Progenitor cell of endocrine pancreas (in vitro differentiated cells): ENCODE data around the gene KCNIP1. TPM values are rescaled to one million over a fixed set of nuclear protein-coding genes. Genes with fewer than 3 reads are reported as not detected.
A peak's percentile ranks its signal among the peaks of the same experiment; 100 is the strongest.

Source experiments
- DNase-seq: peaks from one replicate; pipeline ENCODE4 v3.0.0; 2021; ENCODE audit warnings: low spot score; ENCODE audit not compliant: unreplicated experiment
- H3K27ac Mint-ChIP-seq: 2 replicates; pipeline ENCODE4 v1.8.0; 2021; ENCODE audit warnings: mild to moderate bottlenecking, moderate library complexity, mixed read lengths
- H3K27me3 Mint-ChIP-seq: 2 replicates; pipeline ENCODE4 v1.8.0; 2021; ENCODE audit warnings: mixed read lengths
- H3K36me3 Mint-ChIP-seq: 2 replicates; pipeline ENCODE4 v1.8.0; 2022; ENCODE audit warnings: mixed read lengths; ENCODE audit not compliant: insufficient read depth
- H3K4me1 Mint-ChIP-seq: 2 replicates; pipeline ENCODE4 v1.8.0; 2021; ENCODE audit warnings: low read depth, mixed read lengths
- H3K4me3 Mint-ChIP-seq: 2 replicates; pipeline ENCODE4 v1.8.0; 2021; ENCODE audit warnings: low read depth, mild to moderate bottlenecking, moderate library complexity, mixed read lengths
- H3K9me3 Mint-ChIP-seq: 2 replicates; pipeline ENCODE4 v1.8.0; 2021; ENCODE audit warnings: low read depth, mixed read lengths
- total RNA-seq: library from RNA; stranded (reverse); gene quantifications from 2 replicates; pipeline ENCODE4 v1.2.1, GENCODE V29; 2021
- TF ChIP-seq, protein P1 (sequence below): fragments of 200-600 bp; sonication (generic); IDR thresholded peaks from one replicate; pipeline ENCODE4 v1.5.0; 2021; ENCODE audit warnings: antibody characterized with exemption, mild to moderate bottlenecking; ENCODE audit not compliant: unreplicated experiment

The KCNIP1 gene
- total RNA-seq, 1 donor from 2014 or later, result 18.2 TPM

GRCh38 chr5:170527991-170528390 lies 24.2 kb downstream of the KCNIP1 start:
- no peaks in the 10 kb centered on the region for H3K9me3 Mint-ChIP-seq
- DNase-seq, result no peak
- no peaks in the 10 kb centered on the region for H3K36me3 Mint-ChIP-seq
- no peak overlapping the region for H3K4me3 Mint-ChIP-seq
- TF ChIP-seq, protein P1, sequence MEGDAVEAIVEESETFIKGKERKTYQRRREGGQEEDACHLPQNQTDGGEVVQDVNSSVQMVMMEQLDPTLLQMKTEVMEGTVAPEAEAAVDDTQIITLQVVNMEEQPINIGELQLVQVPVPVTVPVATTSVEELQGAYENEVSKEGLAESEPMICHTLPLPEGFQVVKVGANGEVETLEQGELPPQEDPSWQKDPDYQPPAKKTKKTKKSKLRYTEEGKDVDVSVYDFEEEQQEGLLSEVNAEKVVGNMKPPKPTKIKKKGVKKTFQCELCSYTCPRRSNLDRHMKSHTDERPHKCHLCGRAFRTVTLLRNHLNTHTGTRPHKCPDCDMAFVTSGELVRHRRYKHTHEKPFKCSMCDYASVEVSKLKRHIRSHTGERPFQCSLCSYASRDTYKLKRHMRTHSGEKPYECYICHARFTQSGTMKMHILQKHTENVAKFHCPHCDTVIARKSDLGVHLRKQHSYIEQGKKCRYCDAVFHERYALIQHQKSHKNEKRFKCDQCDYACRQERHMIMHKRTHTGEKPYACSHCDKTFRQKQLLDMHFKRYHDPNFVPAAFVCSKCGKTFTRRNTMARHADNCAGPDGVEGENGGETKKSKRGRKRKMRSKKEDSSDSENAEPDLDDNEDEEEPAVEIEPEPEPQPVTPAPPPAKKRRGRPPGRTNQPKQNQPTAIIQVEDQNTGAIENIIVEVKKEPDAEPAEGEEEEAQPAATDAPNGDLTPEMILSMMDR, result no peak
- peaks cover 7% of the 10 kb centered on the region for H3K27me3 Mint-ChIP-seq
- peaks cover 18% of the 10 kb centered on the region for H3K4me1 Mint-ChIP-seq
- H3K27ac Mint-ChIP-seq, result no peak overlapping the region

DNA sequence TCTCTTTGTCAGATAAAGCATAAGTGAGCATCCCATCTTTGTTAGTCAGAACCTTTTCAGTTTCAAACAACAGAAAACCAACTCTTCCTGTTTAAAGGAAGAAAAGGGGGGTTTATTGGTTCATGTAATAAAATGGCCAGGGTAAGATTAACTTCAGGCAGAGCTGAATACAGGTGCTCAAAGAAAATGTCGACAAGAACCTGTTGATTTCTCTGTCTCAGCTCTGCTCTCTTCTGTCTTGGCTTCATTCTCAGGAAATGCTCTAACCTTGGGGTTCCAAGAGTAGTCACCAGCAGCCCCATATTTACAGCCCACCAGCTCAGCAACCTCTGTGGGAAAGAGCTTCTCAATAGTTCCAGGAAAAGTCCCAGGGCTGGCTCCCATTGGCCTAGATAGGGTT lies 25.2 kb downstream of the KCNIP1 start:
- H3K27me3 Mint-ChIP-seq, result peaks cover 2% of the 10 kb centered on the region

DNA sequence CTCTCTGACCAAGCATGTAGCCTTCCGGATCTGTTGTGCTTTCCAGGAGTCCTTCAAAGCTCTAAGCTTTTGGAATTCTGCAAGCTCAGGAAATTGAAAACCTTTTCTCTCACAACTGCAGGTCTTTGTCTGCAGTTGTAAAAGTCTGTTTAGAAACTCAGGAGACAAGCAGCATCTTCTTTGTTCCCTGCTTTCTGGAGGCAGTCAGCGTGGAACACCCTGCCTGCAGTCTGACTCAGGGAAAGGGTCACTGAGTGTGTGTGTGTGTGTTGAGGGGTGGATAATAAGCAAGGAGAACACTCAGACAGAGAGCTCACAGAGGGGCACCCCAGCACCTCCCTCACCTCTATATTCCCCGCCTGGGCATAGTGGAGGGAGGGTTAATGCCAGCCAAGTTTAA lies 29.1 kb downstream of the KCNIP1 start:
- no peaks in the 10 kb centered on the region for H3K36me3 Mint-ChIP-seq
- H3K9me3 Mint-ChIP-seq, result no peaks in the 10 kb centered on the region
- H3K27ac Mint-ChIP-seq, result peak overlapping the region; percentile 5
- no peak for DNase-seq
- no peaks in the 10 kb centered on the region for H3K27me3 Mint-ChIP-seq
- peaks cover 51% of the 10 kb centered on the region for H3K4me1 Mint-ChIP-seq
- TF ChIP-seq, protein P1, result no peak
- no peak overlapping the region for H3K4me3 Mint-ChIP-seq

More for the DNA sequence above, 25.2 kb downstream of the KCNIP1 start:
- DNase-seq, result no peak
- H3K4me3 Mint-ChIP-seq, result no peak overlapping the region
- no peak overlapping the region for H3K27ac Mint-ChIP-seq
- TF ChIP-seq, protein P1, result no peak
- no peaks in the 10 kb centered on the region for H3K9me3 Mint-ChIP-seq
- H3K36me3 Mint-ChIP-seq, result no peaks in the 10 kb centered on the region
- peaks cover 24% of the 10 kb centered on the region for H3K4me1 Mint-ChIP-seq

DNA sequence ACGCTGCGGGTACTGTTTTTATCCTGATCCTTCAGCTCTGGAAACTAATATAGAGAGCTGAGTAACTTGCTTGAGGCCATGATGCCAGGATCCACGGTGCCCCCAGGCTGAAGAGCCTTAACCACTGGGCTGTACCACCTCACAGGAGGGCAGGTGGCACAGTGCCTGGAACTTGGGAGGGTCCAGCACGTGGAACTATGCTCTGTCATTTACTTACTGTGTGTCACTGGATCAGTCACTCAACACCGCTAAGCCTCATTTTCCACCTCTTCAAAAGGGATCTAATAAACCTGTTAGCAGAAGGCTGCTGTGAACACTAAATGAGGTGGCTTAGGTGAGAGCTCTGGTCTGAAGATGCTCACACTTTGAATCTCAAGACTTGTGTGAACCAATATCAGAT lies 29.6 kb downstream of the KCNIP1 start:
- H3K9me3 Mint-ChIP-seq, result no peaks in the 10 kb centered on the region
- H3K27me3 Mint-ChIP-seq, result no peaks in the 10 kb centered on the region
- no peak overlapping the region for H3K4me3 Mint-ChIP-seq
- TF ChIP-seq, protein P1, result no peak
- peaks cover 50% of the 10 kb centered on the region for H3K4me1 Mint-ChIP-seq
- H3K27ac Mint-ChIP-seq, result no peak overlapping the region
- DNase-seq, result no peak
- H3K36me3 Mint-ChIP-seq, result no peaks in the 10 kb centered on the region

- TF ChIP-seq, protein P1, result no peak
- Mint-ChIP-seq H3K4me3 (no peak overlapping the region), H3K36me3 (no peaks in the 10 kb centered on the region)
Observed at GRCh38 chr5:170534177-170534576, 30.4 kb downstream of the KCNIP1 start.

More at GRCh38 chr5:170534177-170534576, 30.4 kb downstream of the KCNIP1 start:
- Mint-ChIP-seq H3K9me3 (no peaks in the 10 kb centered on the region), H3K4me1 (peaks cover 56% of the 10 kb centered on the region), H3K27ac (peak overlapping the region; percentile 79), H3K27me3 (no peaks in the 10 kb centered on the region)
- DNase-seq, result no peak
